SK-N-SH (cell line): ENCODE measurements around the gene PPM1F.

ENCODE experiments used
- CTCF ChIP-seq: fragments of 200-600 bp; sonication (generic); IDR thresholded peaks from 2 replicates; pipeline ENCODE4 v1.6.1; 2017; ENCODE audit warnings: antibody characterized with exemption, mild to moderate bottlenecking, moderate library complexity
- EZH2phosphoT487 ChIP-seq: fragments of 200-600 bp; sonication (generic); IDR thresholded peaks from 2 replicates; pipeline ENCODE4 v1.6.1; 2017; ENCODE audit warnings: low read depth, mixed run types, mild to moderate bottlenecking, antibody characterized with exemption, moderate library complexity, borderline replicate concordance
- MAX ChIP-seq: IDR thresholded peaks from 2 replicates; pipeline ENCODE4 v1.4.0; 2012; ENCODE audit warnings: low read depth
- PBX3 ChIP-seq: IDR thresholded peaks from 2 replicates; pipeline ENCODE4; 2012
- REST ChIP-seq: IDR thresholded peaks from 2 replicates; pipeline ENCODE4 v1.6.1; 2012; ENCODE audit warnings: mild to moderate bottlenecking, low read depth, low read length, moderate library complexity

GRCh38 chr22:21929253-21929652, 23.4 kb downstream of the PPM1F start:
- TF ChIP-seq REST (no peak), EZH2phosphoT487 (no peak), PBX3 (no peak), MAX (no peak), CTCF (no peak)
